ENCODE measurements around the gene PLEKHM1.

GRCh38 chr17:45428050-45428617 is 62.4 kb downstream of the PLEKHM1 start:
- TF ChIP-seq ZNF18 (CRISPR knock-in tag; IDR thresholded peaks at IDR 0.05; ENCODE audit: insufficient replicate concordance): no peak
- no peak for TF ChIP-seq TP53 (CRISPR knock-in tag; conservative IDR thresholded peaks at IDR 0.05)
- TF ChIP-seq NCOA2 (CRISPR knock-in tag; IDR thresholded peaks at IDR 0.05): peak; percentile 57; the same call in 1 of the 2 replicates
- TF ChIP-seq FOXM1 (CRISPR knock-in tag; IDR thresholded peaks at IDR 0.05): no peak
- TF ChIP-seq ZNF143 (CRISPR knock-in tag; IDR thresholded peaks at IDR 0.05): no peak
- TF ChIP-seq ZNF75D (CRISPR knock-in tag; IDR thresholded peaks at IDR 0.05; ENCODE audit: borderline replicate concordance): no peak
